ENCODE measurements around the gene ADAR.

ADAR gene

GRCh38 chr1:154620751-154621150, 12.8 kb upstream of the ADAR start:
- TF ChIP-seq MYC (IDR thresholded peaks at IDR 0.05; ENCODE audit: low read depth, low read length) (no peak), CTCF (IDR thresholded peaks at IDR 0.05; ENCODE audit: low read depth, low read length) (no peak), POLR2A (IDR thresholded peaks at IDR 0.05; ENCODE audit: extremely low read depth, insufficient read length) (no peak)
- TF ChIP-seq, protein P1, sequence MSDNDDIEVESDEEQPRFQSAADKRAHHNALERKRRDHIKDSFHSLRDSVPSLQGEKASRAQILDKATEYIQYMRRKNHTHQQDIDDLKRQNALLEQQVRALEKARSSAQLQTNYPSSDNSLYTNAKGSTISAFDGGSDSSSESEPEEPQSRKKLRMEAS (IDR thresholded peaks at IDR 0.05; ENCODE audit: low read depth, low read length), result no peak
- no peak overlapping the region for H3K4me3 ChIP-seq (ENCODE audit: low read depth, low read length)
- DNase-seq (ENCODE audit: low read depth), result no peak

GRCh38 chr1:154619181-154619948, 11.4 kb upstream of the ADAR start:
- TF ChIP-seq POLR2A (IDR thresholded peaks at IDR 0.05; ENCODE audit: extremely low read depth, insufficient read length) (no peak), CTCF (IDR thresholded peaks at IDR 0.05; ENCODE audit: low read depth, low read length) (no peak), MYC (IDR thresholded peaks at IDR 0.05; ENCODE audit: low read depth, low read length) (no peak)
- TF ChIP-seq, protein P1 (IDR thresholded peaks at IDR 0.05; ENCODE audit: low read depth, low read length), result no peak
- DNase-seq (ENCODE audit: low read depth), result no peak

GRCh38 chr1:154616659-154617345, 8.8 kb upstream of the ADAR start:
- DNase-seq (ENCODE audit: low read depth), result no peak
- no peak overlapping the region for H3K4me3 ChIP-seq (ENCODE audit: low read depth, low read length)
- TF ChIP-seq CTCF (IDR thresholded peaks at IDR 0.05; ENCODE audit: low read depth, low read length) (no peak), MYC (IDR thresholded peaks at IDR 0.05; ENCODE audit: low read depth, low read length) (no peak), POLR2A (IDR thresholded peaks at IDR 0.05; ENCODE audit: extremely low read depth, insufficient read length) (no peak)
- TF ChIP-seq, protein P1 (IDR thresholded peaks at IDR 0.05; ENCODE audit: low read depth, low read length), result no peak

More at GRCh38 chr1:154619181-154619948, 11.4 kb upstream of the ADAR start:
- no peak overlapping the region for H3K4me3 ChIP-seq (ENCODE audit: low read depth, low read length)

DNA sequence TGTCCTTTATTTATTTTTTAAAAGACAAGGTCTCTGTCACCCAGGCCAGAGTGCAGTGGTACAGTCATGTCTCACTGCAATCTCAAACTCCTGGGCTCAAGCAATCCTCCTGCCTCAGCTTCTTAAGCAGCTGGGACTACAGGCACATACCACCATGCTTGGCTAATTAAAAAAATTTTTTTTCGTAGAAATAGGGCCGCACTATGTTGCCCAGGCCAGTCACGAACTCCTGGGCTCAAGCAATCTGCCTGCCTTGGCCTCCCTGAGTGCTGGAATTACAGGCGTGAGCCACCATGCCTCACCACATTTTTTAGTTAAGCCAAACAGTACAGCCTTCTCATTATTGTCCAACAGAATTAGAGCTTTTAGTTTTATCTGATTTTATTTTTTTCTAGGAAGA, 7.4 kb upstream of the ADAR start:
- TF ChIP-seq MYC (IDR thresholded peaks at IDR 0.05; ENCODE audit: low read depth, low read length), result no peak
- TF ChIP-seq, protein P1 (IDR thresholded peaks at IDR 0.05; ENCODE audit: low read depth, low read length), result no peak
- no peak for TF ChIP-seq POLR2A (IDR thresholded peaks at IDR 0.05; ENCODE audit: extremely low read depth, insufficient read length)
- TF ChIP-seq CTCF (IDR thresholded peaks at IDR 0.05; ENCODE audit: low read depth, low read length), result no peak
- H3K4me3 ChIP-seq (ENCODE audit: low read depth, low read length), result no peak overlapping the region
- DNase-seq (ENCODE audit: low read depth), result no peak

DNA sequence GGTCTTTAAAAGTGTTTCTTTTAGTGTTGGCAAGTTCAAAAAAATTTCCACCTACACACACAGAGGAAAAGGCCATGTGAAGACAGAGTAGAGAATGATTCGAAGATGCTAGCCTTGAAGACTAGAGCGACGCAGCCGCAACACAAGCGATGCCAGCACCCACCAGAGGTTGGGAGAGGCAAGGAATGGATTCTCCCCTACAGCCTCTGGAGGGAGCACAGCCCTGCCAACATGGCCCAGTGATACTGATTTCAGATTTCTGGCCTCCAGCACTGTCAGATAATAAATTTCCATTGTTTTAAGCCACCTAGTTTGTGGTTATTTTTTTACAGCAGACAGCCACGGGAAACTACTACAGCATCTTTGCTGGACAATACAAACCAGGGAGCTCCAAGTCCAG, 6.9 kb upstream of the ADAR start:
- TF ChIP-seq, protein P1 (IDR thresholded peaks at IDR 0.05; ENCODE audit: low read depth, low read length), result no peak
- H3K4me3 ChIP-seq (ENCODE audit: low read depth, low read length), result no peak overlapping the region

GRCh38 chr1:154614247-154614646, 6.3 kb upstream of the ADAR start:
- H3K4me3 ChIP-seq (ENCODE audit: low read depth, low read length), result no peak overlapping the region
- no peak for DNase-seq (ENCODE audit: low read depth)
- TF ChIP-seq POLR2A (IDR thresholded peaks at IDR 0.05; ENCODE audit: extremely low read depth, insufficient read length) (no peak), CTCF (IDR thresholded peaks at IDR 0.05; ENCODE audit: low read depth, low read length) (peak; percentile 14), MYC (IDR thresholded peaks at IDR 0.05; ENCODE audit: low read depth, low read length) (no peak)
- TF ChIP-seq, protein P1 (IDR thresholded peaks at IDR 0.05; ENCODE audit: low read depth, low read length), result no peak

More for the DNA sequence above, 6.9 kb upstream of the ADAR start:
- DNase-seq (ENCODE audit: low read depth), result no peak

Measured in NB4 (cell line).